GM18861 (cell line): ENCODE results near the gene SRC.

Source experiments
- ATAC-seq: cut with Tn5 transposase; IDR thresholded peaks from one replicate; pipeline ENCODE4 v1.9.1; 2021; ENCODE audit not compliant: unreplicated experiment

Gene SRC

DNA sequence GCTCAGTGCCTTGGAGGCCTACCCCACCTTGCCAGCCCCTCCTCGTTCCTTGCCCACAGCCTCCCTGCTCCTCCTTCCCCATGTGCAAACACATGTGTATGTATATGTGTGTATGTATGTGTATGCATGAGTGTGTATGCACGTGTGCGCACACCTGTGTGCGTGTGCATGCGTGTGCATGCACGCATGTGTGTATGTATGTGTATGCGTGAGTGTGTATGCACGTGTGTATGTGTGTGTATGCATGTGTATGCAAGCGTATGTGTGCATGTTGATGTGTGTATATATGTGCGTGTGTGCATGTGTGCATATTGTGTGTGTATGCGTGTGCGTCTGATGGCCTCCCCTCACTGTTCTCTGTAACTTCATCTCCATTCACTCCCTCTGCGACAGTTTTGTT lies 74.7 kb downstream of the SRC start:
- ATAC-seq, result no peak

DNA sequence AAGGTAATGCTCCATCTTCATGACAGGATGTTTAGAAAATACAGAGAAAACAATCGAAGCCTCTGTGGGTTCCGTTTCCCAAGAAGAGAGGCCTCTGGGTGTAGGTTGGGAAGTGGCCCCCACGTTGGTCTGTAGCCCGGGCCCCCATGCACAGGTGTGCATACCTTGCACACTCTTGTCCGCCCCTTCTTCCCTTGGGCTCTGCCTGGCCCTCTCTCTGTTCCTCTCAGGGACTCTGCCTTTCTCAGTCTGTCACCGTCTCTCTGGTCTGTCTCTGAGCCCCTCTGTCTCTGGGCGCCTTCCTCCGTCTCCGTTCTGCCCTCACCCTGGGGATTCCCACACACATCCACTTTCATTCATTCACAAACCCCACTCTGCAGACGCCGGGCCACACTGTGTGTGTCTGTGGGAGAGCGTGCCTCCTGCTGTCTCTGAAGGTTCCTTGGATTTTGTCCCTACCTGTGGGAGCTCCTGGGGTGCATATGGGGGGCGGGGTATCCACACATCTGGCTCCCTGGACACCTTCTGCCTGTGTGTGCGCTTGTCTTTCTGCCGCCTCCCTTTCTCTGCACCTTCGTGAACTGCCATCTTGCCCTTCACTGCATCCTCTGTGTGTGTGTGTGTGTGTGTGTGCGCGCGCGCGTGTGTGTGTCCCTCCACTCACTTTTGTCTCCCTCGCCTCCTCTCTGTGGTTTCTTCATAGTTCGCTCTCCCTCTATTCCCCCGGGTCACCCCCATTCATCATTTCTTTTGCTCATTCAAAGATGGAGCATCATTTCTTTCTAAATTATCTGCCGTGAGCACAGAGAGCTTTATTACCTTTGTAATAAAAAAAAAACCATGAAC lies 75.3 kb downstream of the SRC start:
- ATAC-seq, result no peak

GRCh38 chr20:37421988-37422387 lies 76.0 kb downstream of the SRC start:
- no peak for ATAC-seq

- ATAC-seq, result no peak
Measured at GRCh38 chr20:37422791-37423286, 76.9 kb downstream of the SRC start.

- ATAC-seq, result no peak
Measured at GRCh38 chr20:37423545-37423944, 77.6 kb downstream of the SRC start.

GRCh38 chr20:37424062-37424851 lies 78.3 kb downstream of the SRC start:
- ATAC-seq, result no peak

GRCh38 chr20:37425103-37425625 lies 79.2 kb downstream of the SRC start:
- ATAC-seq, result no peak

DNA sequence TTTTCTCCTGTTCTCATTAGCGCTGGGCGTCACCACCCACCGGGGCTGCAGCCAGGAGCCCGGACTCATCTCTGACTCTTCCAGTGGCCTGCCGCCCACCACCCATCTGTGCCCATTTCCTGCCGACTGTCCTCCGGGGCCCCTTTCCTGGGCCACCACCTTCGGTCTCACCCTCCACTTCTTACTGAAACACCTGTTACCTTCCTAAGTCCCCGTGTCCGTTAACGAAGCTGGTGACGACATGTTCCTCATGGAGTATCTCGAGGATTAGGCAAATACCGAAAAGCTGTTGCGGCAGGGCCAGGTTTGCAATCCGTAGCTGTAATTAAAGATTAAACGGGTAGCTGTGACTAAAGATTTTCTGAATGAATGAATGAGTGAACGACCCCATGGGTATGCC lies 80.2 kb downstream of the SRC start:
- no peak for ATAC-seq

DNA sequence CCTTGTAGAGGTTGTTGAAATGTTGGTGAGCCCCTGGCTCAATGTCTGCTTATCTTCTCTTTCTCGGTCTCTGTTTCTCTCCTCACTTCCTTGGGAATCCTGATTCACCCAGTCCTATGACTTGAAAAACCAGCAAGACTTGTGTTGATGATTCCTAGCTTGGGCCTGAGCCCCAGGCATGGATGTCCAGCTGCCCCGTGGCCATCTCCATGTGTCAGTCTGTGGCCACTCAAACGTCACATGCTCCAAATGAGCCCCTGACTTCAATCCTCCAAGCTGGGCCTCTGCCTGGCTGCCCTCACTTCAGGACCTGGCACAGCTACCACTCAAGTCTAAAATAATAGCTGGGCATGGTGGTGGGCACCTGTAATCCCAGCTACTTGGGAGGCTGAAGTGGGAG lies 81.0 kb downstream of the SRC start:
- no peak for ATAC-seq

DNA sequence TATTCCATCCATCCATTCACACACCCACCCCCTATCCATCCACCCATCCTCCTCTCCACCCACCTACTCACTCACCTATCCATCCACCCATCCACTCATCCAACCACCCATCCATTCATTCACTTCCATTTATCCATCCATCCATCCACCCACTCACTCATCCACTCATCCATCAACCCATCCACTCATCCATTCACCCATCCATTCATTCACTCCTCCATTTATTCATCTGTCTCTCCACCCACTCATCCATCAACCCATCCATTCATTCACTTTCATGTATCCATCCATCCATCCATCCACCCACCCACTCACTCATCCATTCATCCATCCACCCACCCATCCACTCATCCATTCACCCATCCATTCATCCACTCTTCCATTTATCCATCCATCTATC lies 84.1 kb downstream of the SRC start:
- ATAC-seq, result no peak

- no peak for ATAC-seq
Measured at GRCh38 chr20:37430778-37431460, 85.0 kb downstream of the SRC start.

GRCh38 chr20:37431786-37432185 lies 85.8 kb downstream of the SRC start:
- ATAC-seq, result no peak

GRCh38 chr20:37432606-37433005 lies 86.7 kb downstream of the SRC start:
- no peak for ATAC-seq

GRCh38 chr20:37435607-37436006 lies 89.7 kb downstream of the SRC start:
- no peak for ATAC-seq

GRCh38 chr20:37436527-37437186 lies 90.7 kb downstream of the SRC start:
- ATAC-seq, result no peak

- no peak for ATAC-seq
Measured at GRCh38 chr20:37437676-37438075, 91.7 kb downstream of the SRC start.

DNA sequence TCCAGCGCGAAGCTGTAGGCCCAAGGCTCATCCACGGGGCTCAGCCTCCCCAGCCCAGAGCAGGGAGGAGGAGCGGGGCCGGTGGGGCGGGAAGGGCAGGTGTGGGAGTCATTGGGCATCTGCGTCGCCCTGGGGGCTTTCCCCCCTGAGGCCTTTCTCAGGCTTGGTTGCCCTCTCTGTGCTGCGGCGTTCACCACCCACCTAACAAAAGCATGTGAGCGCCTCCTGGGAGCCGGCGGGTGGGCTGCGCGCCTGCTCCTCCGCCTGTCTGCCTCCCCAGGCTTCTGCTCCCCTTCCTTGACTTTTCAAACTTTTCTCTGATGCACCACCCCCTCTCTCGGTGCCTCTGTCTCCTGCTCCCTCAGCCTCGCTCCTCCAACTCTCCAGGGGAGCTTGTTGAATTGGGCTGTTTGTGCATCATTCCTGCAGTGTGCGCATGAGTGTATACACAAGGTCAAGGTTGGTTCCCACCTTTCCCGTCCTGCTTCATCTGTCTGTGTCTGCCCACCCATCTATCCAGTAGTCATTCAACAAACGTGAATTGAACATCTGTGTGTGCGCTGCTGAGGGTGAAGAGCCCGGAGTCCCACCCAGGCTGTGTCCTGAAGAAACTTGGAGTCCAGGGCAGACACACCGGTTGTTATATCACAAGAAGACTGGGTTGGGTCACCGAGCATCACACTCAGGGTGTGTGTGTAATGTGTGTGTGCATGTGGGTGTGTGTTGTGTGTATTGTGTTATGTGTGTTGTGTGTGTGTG lies 92.7 kb downstream of the SRC start:
- no peak for ATAC-seq

DNA sequence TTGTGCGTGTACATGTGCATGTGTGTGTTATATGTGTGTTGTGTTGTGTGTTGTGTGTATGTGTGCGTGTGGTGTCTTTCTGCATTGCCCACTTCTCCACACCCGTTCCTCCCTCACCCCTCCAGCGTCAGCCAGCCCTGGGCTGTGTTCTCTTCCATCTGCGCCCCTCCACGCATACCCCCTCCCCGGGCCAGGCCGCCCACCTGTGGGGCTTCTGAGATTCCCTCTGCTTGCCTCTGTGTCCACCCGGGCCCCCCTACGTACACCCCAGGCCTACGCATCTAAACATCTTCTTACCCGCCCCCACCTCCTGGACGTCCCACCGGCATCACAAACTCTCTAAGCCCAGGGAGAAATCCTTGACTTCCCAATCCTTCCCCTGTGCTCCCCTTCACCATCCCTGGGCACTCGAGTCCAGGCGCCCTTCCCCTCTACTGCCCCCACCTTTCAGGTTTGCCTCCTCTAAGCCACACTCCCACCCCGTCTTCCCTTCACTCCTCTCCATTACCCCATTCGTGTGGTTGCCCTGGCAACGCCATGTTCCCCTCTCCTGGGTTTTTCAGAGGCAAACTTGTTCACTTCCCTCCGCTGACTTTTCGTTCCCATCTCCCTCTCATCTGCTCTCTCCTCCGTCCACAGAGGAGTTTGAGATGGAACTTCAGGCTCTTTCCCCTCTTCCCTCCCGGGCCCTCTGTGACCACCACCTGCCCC lies 93.4 kb downstream of the SRC start:
- ATAC-seq, result no peak

GRCh38 chr20:37441023-37441422 lies 95.1 kb downstream of the SRC start:
- no peak for ATAC-seq
